Breast epithelium (tissue), 4 donors: ENCODE data around the gene LDLRAP1. TPM values are rescaled to one million over a fixed set of nuclear protein-coding genes. Genes with fewer than 3 reads are reported as not detected.

Experiments
- DNase-seq, 2 donors: peaks; one replicate each; pipeline ENCODE4 v3.0.0-alpha.2; 2019; ENCODE audit warnings: low spot score in 2 of 2
- H3K27ac ChIP-seq, 2 donors: fragments of 200-600 bp; sonication (generic) in 1 of 2; one replicate each; pipeline ENCODE4 v1.5.1; 2016 to 2019; ENCODE audit warnings: mild to moderate bottlenecking in 1 of 2
- H3K27me3 ChIP-seq, 2 donors: fragments of 200-600 bp; sonication (generic) in 1 of 2; one replicate each; pipeline versions ENCODE4 v1.5.1 to v1.6.0; 2017 to 2019; ENCODE audit warnings: control low read depth in 1 of 2, mild to moderate bottlenecking in 1 of 2
- H3K36me3 ChIP-seq: fragments of 200-600 bp; one replicate; pipeline ENCODE4 v1.5.1; 2019
- H3K4me1 ChIP-seq, 2 donors: fragments of 200-600 bp; sonication (generic); one replicate each; pipeline ENCODE4 v1.5.1; 2016 to 2019; ENCODE audit warnings: control low read depth in 1 of 2
- H3K4me3 ChIP-seq, 3 donors: fragments of 200-600 bp; sonication (generic); 1 replicate in 2 of 3; 2 replicates in 1 of 3; pipeline ENCODE4 v1.5.1; 2016 to 2019; ENCODE audit warnings: mild to moderate bottlenecking in 3 of 3, moderate library complexity in 2 of 3
- H3K9me3 ChIP-seq, 2 donors: fragments of 200-600 bp; sonication (generic) in 1 of 2; one replicate each; pipeline ENCODE4 v1.5.1; 2016 to 2019; ENCODE audit warnings: control low read depth in 1 of 2
- POLR2A ChIP-seq: fragments of 450-650 bp; IDR thresholded peaks from one replicate; pipeline ENCODE4 v1.6.1; 2016; ENCODE audit warnings: antibody characterized with exemption, mild to moderate bottlenecking, moderate library complexity
- POLR2AphosphoS5 ChIP-seq, 3 donors: sonication (generic); formaldehyde crosslinking; IDR thresholded peaks; one replicate each; pipeline ENCODE4 v1.6.1; 2017; ENCODE audit warnings: antibody characterized with exemption in 3 of 3
- intact Hi-C: fragments of 100-400 bp; cut with DNase I; formaldehyde crosslinking; loops from one replicate; pipeline ENCODE4 v1.15.1; 2023; ENCODE audit warnings: low total_unique reads
- total RNA-seq, 3 donors: library from RNA; depleted of rRNA; stranded (reverse); fragments of >200 nt; gene quantifications; one replicate each; pipeline ENCODE4 v1.1.0, GENCODE V29; 2016
- TF ChIP-seq, protein P1 (sequence below), 3 donors: fragments of 450-650 bp; IDR thresholded peaks; one replicate each; pipeline ENCODE4 v1.5.1; 2016 to 2017; ENCODE audit warnings: antibody characterized with exemption in 3 of 3, mild to moderate bottlenecking in 3 of 3, moderate library complexity in 3 of 3

Gene LDLRAP1
- total RNA-seq, 3 donors from 2014 or later = 10.7 to 17.0 (median 16.5) TPM

DNA sequence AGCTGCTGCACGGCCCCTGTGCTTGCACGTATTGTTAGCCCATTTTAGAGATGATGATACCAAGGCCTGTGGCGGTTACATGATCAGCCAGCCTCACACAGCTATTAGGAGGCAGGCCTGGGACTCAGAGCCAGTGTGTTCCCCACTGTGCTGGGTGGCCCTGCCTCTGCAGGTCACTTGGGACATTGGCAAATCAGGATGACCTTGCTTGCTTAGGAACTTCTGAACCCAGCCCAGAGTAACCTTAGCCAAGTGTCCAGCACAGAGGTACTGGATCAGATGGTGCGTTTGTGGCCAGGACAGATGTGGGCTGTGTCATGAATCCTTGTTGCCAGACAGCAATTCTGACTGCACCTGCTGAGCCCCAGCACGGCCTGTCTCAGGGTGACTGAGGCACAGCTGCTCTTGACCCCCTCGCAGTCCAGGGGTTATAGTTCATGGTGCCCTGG is 28.1 kb downstream of the LDLRAP1 start:
- intact Hi-C loops = no loop called here
- H3K27me3 ChIP-seq = no peaks in the 10 kb centered on the region
- DNase-seq = no peak
- no peaks in the 10 kb centered on the region for H3K9me3 ChIP-seq
- peaks cover 6 to 13% of the 10 kb centered on the region in 2 donors for H3K4me1 ChIP-seq
- TF ChIP-seq POLR2AphosphoS5 (IDR thresholded peaks at IDR 0.05) = no peak
- no peak for TF ChIP-seq POLR2A
- TF ChIP-seq, protein P1, sequence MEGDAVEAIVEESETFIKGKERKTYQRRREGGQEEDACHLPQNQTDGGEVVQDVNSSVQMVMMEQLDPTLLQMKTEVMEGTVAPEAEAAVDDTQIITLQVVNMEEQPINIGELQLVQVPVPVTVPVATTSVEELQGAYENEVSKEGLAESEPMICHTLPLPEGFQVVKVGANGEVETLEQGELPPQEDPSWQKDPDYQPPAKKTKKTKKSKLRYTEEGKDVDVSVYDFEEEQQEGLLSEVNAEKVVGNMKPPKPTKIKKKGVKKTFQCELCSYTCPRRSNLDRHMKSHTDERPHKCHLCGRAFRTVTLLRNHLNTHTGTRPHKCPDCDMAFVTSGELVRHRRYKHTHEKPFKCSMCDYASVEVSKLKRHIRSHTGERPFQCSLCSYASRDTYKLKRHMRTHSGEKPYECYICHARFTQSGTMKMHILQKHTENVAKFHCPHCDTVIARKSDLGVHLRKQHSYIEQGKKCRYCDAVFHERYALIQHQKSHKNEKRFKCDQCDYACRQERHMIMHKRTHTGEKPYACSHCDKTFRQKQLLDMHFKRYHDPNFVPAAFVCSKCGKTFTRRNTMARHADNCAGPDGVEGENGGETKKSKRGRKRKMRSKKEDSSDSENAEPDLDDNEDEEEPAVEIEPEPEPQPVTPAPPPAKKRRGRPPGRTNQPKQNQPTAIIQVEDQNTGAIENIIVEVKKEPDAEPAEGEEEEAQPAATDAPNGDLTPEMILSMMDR (IDR thresholded peaks at IDR 0.05) = no peak
- no peak overlapping the region for H3K27ac ChIP-seq
- no peak overlapping the region for H3K4me3 ChIP-seq
- no peaks in the 10 kb centered on the region for H3K36me3 ChIP-seq

- Histone ChIP-seq H3K27ac (no peak overlapping the region), H3K36me3 (no peaks in the 10 kb centered on the region), H3K4me1 (peaks cover 5 to 13% of the 10 kb centered on the region in 2 donors), H3K4me3 (no peak overlapping the region), H3K27me3 (no peaks in the 10 kb centered on the region), H3K9me3 (no peaks in the 10 kb centered on the region)
- TF ChIP-seq POLR2A = no peak
- TF ChIP-seq, protein P1 (IDR thresholded peaks at IDR 0.05) = no peak
- no peak for TF ChIP-seq POLR2AphosphoS5 (IDR thresholded peaks at IDR 0.05)
- intact Hi-C loops = no loop called here
- DNase-seq = no peak
Observed at GRCh38 chr1:25572107-25572506, 28.7 kb downstream of the LDLRAP1 start.

- Histone ChIP-seq H3K9me3 (no peaks in the 10 kb centered on the region), H3K27ac (peak overlapping the region in 1 of 2 donors; percentile 12), H3K4me1 (peaks cover 5 to 13% of the 10 kb centered on the region in 2 donors), H3K36me3 (no peaks in the 10 kb centered on the region), H3K4me3 (peak overlapping the region in 1 of 3 donors; percentile 51), H3K27me3 (no peaks in the 10 kb centered on the region)
- no peak for TF ChIP-seq POLR2A
- TF ChIP-seq, protein P1 (IDR thresholded peaks at IDR 0.05) = peak in 2 of 3 donors; percentile 32 to 69
- intact Hi-C loops = no loop called here
- DNase-seq = peak in 1 of 2 donors; percentile 68
Observed at GRCh38 chr1:25572708-25573590, 29.5 kb downstream of the LDLRAP1 start.

DNA sequence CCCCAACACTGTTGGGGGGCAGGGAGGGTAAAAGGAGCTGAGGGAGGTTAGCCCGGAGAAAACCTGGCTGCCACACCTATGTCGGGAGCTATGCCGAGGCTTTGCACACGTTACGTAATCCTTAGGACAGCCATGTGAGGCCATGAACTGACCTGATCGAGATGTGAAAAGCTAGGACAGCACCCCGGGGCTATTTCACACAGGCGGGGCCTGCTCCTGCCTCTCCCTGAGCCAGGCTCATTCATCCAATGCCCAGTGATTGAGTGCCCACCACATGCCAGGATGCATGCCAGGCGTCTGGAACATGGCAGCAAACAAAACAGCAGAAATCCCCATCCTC is 30.2 kb downstream of the LDLRAP1 start:
- H3K4me1 ChIP-seq = peaks cover under 1 to 8% of the 10 kb centered on the region in 2 donors
- peak overlapping the region in 1 of 3 donors; percentile 51 for H3K4me3 ChIP-seq
- H3K27me3 ChIP-seq = no peaks in the 10 kb centered on the region
- H3K36me3 ChIP-seq = no peaks in the 10 kb centered on the region
- no peaks in the 10 kb centered on the region for H3K9me3 ChIP-seq
- H3K27ac ChIP-seq = peak overlapping the region in 1 of 2 donors; percentile 12
- DNase-seq = peak; percentile 55 to 76
- no peak for TF ChIP-seq POLR2A
- no peak for TF ChIP-seq POLR2AphosphoS5 (IDR thresholded peaks at IDR 0.05)
- TF ChIP-seq, protein P1 (IDR thresholded peaks at IDR 0.05) = no peak
- intact Hi-C loops = no loop called here

- intact Hi-C loops = no loop called here
- no peak for TF ChIP-seq POLR2AphosphoS5 (IDR thresholded peaks at IDR 0.05)
- TF ChIP-seq, protein P1 (IDR thresholded peaks at IDR 0.05) = no peak
- TF ChIP-seq POLR2A = no peak
- no peak for DNase-seq
- Histone ChIP-seq H3K27me3 (no peaks in the 10 kb centered on the region), H3K27ac (no peak overlapping the region), H3K9me3 (no peaks in the 10 kb centered on the region), H3K4me1 (peaks cover 0 to 8% of the 10 kb centered on the region in 2 donors), H3K4me3 (no peak overlapping the region), H3K36me3 (no peaks in the 10 kb centered on the region)
Observed at GRCh38 chr1:25573961-25574360, 30.6 kb downstream of the LDLRAP1 start.
